ENCODE data around the gene CBARP.

The CBARP gene

GRCh38 chr19:1264801-1265614 is 27.2 kb upstream of the CBARP start:
- peak; percentile 93 for DNase-seq (ENCODE audit: low read depth, low spot score)

GRCh38 chr19:1263188-1263587 is 25.4 kb upstream of the CBARP start:
- DNase-seq (ENCODE audit: low read depth, low spot score), result no peak

DNA sequence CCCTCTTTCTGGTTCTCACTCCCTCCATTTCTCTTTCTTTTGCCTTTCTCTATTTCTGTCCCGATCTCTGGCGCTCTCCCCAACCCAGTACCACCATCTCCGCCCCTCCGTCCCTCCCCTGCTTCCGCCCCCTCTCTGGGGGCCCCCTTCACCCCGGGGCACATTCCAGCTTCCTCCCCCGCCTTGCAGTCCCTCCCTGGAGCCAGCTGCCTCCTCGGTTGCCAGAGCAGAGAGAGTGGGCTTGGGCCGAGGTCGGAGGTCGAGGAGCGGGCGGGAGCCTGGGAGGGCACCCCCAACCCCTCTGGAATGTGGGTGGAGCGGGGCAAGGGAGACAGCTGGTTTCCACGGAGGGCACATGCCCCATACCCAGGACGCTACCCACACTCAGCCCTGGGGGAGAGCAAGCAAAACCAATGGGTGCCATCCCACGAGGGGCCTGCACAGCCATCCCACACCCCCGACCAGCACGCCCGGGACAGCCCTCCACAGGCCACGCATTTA is 24.9 kb upstream of the CBARP start:
- DNase-seq (ENCODE audit: low read depth, low spot score), result peak; percentile 16

DNA sequence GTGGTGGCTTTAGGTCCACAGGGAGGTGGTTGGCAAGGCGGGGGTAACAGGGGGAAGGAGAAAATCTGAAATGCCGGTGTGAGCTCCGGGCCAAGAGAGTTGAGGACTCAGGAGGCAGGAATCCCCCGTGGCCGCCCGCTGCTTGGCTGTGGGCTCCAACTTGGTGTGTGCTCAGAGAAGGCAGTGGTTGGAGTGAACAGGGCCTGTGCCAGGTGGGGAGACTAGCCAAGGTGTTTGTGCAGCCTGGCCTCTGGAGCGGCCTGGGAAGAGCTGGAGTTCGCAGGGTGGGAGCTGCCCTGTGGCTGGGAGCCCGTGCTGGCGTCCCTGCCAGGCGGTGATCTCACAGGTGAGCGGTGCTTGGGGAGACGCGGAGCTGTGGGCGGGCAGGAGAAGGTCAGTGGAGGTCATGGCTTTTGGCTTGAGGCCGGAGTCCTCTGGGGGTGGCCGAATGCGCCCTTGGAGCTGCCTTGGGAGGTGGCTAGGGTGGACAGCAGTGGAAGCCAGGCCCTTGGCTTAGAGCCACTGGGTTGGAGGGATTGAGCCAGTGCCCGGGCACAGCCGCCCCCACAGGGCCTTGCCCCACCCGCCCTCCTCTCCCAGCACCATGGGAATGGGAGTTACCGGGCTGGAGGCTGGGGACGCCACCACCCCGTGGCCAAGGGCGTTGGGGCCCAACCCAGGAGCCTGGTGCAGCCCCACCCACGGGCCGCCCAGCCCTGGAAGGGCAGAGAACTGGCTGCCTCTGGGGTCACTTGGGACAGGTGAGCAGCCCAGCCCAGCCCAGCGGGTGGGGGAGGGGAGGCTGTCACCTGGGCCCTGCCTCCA is 24.2 kb upstream of the CBARP start:
- peak; percentile 92 for DNase-seq (ENCODE audit: low read depth, low spot score)

- no peak for DNase-seq (ENCODE audit: low read depth, low spot score)
These were observed 23.7 kb upstream of the CBARP start for GRCh38 chr19:1261538-1261797.

DNA sequence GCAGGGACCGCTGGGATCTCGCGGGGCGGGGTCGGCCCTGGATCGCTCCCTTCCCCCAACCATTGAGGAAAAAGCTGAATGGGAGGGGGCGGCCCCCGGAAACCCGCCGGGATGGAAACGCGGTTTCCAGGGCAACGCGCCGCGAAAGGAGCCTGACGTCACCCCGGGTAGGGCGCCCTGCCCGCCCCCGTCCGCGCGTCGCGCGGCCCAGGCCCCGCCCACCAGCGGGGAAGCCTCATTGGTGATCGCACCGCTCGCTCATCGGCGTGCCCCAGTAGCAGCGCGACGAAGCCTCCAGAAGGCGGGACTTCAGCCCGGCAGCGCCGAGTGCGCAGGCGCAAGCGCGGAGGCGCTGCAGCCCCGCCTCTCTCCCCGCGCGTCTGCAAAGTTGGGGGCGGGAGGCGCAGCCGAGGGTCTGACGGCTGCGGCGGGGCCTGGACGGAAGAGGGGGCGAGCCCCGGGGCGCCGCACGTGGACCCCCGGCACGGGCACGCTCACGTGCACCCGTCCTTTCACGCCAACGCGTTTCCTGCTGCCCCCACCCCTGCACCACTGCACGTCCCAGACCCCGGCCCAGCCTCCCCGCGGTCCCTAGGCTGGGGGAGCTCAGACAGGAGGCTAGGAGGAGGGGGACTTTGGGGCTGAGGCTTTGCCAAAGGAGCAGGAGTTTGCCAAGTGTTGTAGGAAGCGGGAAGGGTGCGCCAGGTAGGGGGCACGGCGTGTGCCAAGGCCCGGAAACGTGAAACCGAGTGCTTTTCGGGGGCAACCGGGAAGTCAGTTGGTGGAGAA is 23.1 kb upstream of the CBARP start:
- peak; percentile 99 for DNase-seq (ENCODE audit: low read depth, low spot score)

- DNase-seq (ENCODE audit: low read depth, low spot score), result no peak
These were observed 22.3 kb upstream of the CBARP start for GRCh38 chr19:1259876-1260748.

- peak; percentile 66 for DNase-seq (ENCODE audit: low read depth, low spot score)
These were observed 21.5 kb upstream of the CBARP start for GRCh38 chr19:1259206-1259875.

- no peak for DNase-seq (ENCODE audit: low read depth, low spot score)
These were observed 21.0 kb upstream of the CBARP start for GRCh38 chr19:1258707-1259205.

GRCh38 chr19:1258163-1258492 is 20.3 kb upstream of the CBARP start:
- DNase-seq (ENCODE audit: low read depth, low spot score), result no peak

- no peak for DNase-seq (ENCODE audit: low read depth, low spot score)
These were observed 19.8 kb upstream of the CBARP start for GRCh38 chr19:1257475-1258162.

GRCh38 chr19:1256646-1257474 is 19.1 kb upstream of the CBARP start:
- no peak for DNase-seq (ENCODE audit: low read depth, low spot score)

GRCh38 chr19:1255186-1256161 is 17.7 kb upstream of the CBARP start:
- no peak for DNase-seq (ENCODE audit: low read depth, low spot score)

DNA sequence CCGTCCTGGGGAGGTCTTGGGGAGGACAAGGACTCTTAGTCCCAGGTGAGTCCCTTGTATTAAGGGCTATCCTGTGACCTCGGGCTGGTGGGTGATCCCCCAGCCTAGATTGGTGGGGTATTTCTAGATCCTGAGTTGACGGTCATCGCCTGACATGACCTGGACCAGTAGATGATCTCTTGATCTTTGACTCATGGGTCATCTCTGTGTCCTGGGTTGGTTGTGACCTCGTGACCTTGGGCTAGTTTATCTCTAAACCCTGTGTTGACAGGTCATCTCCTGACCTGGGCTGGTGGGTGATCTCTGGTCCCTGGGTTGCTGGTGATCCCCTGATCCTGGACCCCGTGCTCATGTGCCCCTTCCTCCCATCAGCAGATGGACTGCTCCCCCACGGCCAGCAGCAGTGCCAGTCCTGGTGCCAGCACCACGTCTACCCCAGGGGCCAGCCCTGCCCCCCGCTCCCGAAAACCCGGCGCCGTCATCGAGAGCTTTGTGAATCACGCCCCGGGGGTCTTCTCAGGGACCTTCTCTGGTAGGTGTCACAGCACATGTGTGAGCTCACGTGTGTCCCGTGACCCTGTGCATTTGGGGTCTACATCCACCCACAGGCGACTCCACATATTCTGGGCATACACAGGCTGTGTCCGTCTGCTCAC is 16.9 kb upstream of the CBARP start:
- DNase-seq (ENCODE audit: low read depth, low spot score), result no peak

DNA sequence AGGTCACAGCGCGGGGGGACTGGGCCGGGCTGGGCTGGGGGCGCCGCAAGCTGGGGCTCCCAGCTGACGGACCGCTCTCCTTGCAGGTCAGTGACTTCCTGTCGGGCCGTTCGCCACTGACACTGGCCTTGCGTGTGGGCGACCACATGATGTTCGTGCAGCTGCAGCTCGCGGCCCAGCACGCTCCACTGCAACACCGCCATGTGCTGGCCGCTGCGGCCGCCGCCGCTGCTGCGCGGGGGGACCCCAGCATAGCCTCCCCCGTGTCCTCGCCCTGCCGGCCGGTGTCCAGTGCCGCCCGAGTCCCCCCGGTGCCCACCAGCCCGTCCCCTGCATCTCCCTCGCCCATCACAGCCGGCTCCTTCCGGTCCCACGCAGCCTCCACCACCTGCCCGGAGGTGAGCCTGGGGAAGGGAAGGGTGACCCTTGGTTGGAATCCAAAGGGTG is 16.3 kb upstream of the CBARP start:
- DNase-seq (ENCODE audit: low read depth, low spot score), result no peak

DNA sequence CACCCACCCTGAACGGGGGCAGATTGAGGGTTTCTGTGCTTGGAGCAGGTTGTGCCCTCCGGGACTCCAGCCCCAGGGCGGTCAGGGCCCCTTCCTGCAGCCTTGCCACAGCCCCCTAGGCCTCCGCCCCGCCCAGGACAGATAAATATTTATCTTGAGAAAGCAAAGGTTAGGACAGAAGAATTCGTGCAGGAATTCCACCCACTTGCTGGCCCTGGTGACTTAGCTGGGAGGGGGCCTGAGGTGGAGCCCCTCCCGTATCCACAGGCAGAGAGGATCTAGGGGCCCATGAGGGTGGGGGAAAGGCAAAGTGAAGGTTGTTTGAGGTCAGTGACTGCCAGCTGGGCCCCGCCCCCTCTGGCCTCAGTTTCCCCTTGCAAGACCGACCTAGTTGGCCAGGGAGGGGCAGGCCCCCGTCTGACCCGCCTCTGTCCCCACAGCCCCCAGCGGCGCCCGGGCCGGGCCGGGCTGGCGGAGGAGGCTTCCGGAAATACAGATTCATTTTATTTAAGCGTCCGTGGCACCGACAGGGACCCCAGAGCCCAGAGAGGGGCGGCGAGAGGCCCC is 15.8 kb upstream of the CBARP start:
- no peak for DNase-seq (ENCODE audit: low read depth, low spot score)
